Parathyroid adenoma (tissue), 2 donors: ENCODE results near the gene COX7A2L.
"Not testable (repeated sequence)": the region's sequence is repeated elsewhere in the genome, so short reads cannot be mapped to it uniquely, and the experiment has no call there.

ENCODE experiments used
- H2AFZ ChIP-seq: fragments of 300-600 bp; sonication (generic); one replicate; pipeline ENCODE4 v1.7.0; 2017; ENCODE audit warnings: antibody characterized with exemption, mild to moderate bottlenecking
- H3K27ac ChIP-seq: fragments of 300-600 bp; sonication (generic); one replicate; pipeline ENCODE4 v1.7.0; 2017
- H3K27me3 ChIP-seq: fragments of 300-600 bp; sonication (generic); one replicate; pipeline ENCODE4 v1.7.0; 2017; ENCODE audit warnings: low read length; ENCODE audit not compliant: control insufficient read depth, insufficient read depth
- H3K36me3 ChIP-seq: fragments of 300-600 bp; sonication (generic); one replicate; pipeline ENCODE4 v1.7.0; 2017; ENCODE audit warnings: low read length; ENCODE audit not compliant: control insufficient read depth, insufficient read depth
- H3K4me1 ChIP-seq: fragments of 300-600 bp; sonication (generic); one replicate; pipeline ENCODE4 v1.7.0; 2017; ENCODE audit warnings: control low read depth
- H3K4me2 ChIP-seq: fragments of 300-600 bp; sonication (generic); one replicate; pipeline ENCODE4 v1.7.0; 2017; ENCODE audit warnings: low read length
- H3K4me3 ChIP-seq: fragments of 300-600 bp; sonication (generic); one replicate; pipeline ENCODE4 v1.7.0; 2017; ENCODE audit warnings: low read depth, low read length
- H3K79me2 ChIP-seq: fragments of 300-600 bp; sonication (generic); one replicate; pipeline ENCODE4 v1.7.0; 2017; ENCODE audit warnings: control low read depth
- H3K9ac ChIP-seq: fragments of 300-600 bp; sonication (generic); one replicate; pipeline ENCODE4 v1.7.0; 2017; ENCODE audit warnings: mild to moderate bottlenecking
- H3K9me3 ChIP-seq: fragments of 300-600 bp; sonication (generic); one replicate; pipeline ENCODE4 v1.7.0; 2017; ENCODE audit warnings: low read length; ENCODE audit not compliant: control insufficient read depth
- TF ChIP-seq, protein P1 (sequence below): fragments of 300-600 bp; sonication (generic); IDR thresholded peaks from one replicate; pipeline ENCODE4 v1.7.0; 2017; ENCODE audit warnings: antibody characterized with exemption, mild to moderate bottlenecking
- donor health status: primary hyperparathyroidism.

Gene COX7A2L

DNA sequence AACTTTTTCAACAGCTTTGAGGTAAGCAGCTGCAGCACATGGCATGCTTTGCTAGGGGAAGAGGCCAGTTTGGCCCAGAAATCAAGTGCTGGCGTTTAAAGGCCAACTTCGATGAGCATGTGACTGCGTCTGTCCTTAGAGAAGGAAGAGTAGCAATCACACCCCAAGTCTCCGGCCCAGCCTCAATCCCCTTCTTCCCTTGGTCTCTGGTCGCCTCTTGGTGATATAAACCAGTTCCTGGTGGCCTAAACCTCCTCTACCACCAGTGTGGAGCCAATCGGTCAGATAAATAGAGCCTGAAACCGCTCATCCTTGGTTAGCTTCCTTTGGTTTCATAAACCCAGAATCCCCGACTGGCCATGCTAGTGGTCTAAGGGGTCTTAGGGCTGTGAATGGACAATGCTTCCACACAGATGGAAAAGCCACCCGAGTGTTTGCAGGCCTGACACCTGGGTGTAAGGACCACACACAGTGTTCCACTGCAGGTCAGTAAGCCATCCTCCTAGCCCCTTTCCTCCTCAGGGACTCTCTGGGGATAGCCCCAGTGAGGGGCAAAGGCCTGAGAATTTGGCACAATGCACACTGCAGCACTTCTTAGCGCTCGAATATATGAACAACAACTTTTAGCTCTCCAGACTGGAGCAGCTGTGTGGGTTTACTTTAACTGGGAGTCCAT, 23.0 kb upstream of the COX7A2L start:
- H3K79me2 ChIP-seq: no peaks in the 10 kb centered on the region
- H3K9ac ChIP-seq: no peak overlapping the region
- no peaks in the 10 kb centered on the region for H3K4me1 ChIP-seq
- no peaks in the 10 kb centered on the region for H3K36me3 ChIP-seq
- H3K27ac ChIP-seq: no peak overlapping the region
- H2AFZ ChIP-seq: no peak overlapping the region
- TF ChIP-seq, protein P1, sequence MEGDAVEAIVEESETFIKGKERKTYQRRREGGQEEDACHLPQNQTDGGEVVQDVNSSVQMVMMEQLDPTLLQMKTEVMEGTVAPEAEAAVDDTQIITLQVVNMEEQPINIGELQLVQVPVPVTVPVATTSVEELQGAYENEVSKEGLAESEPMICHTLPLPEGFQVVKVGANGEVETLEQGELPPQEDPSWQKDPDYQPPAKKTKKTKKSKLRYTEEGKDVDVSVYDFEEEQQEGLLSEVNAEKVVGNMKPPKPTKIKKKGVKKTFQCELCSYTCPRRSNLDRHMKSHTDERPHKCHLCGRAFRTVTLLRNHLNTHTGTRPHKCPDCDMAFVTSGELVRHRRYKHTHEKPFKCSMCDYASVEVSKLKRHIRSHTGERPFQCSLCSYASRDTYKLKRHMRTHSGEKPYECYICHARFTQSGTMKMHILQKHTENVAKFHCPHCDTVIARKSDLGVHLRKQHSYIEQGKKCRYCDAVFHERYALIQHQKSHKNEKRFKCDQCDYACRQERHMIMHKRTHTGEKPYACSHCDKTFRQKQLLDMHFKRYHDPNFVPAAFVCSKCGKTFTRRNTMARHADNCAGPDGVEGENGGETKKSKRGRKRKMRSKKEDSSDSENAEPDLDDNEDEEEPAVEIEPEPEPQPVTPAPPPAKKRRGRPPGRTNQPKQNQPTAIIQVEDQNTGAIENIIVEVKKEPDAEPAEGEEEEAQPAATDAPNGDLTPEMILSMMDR: no peak
- no peak overlapping the region for H3K4me2 ChIP-seq
- H3K9me3 ChIP-seq: no peaks in the 10 kb centered on the region
- H3K4me3 ChIP-seq: no peak overlapping the region
- H3K27me3 ChIP-seq: no peaks in the 10 kb centered on the region

DNA sequence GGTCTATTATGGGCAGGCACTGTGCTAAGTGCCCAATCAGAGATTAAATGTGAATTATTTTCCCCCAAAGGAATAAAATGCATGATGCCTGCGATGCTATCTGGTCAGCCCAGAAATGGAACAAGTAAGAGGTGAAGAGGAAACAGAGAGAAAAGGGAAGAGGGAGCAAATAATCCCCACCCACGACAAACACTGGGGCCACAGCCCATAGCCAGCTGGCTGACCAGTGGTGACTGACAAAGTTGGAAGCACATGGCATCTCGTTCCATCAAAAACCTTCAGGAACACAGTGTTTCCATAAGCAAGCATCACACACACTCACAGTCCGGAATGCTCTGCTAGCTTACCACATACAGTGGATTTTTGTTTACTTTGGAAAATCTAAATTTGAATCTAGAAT, 21.1 kb upstream of the COX7A2L start:
- Histone ChIP-seq H3K4me2 (no peak overlapping the region), H2AFZ (no peak overlapping the region), H3K9ac (no peak overlapping the region), H3K4me3 (no peak overlapping the region), H3K9me3 (no peaks in the 10 kb centered on the region), H3K27me3 (no peaks in the 10 kb centered on the region), H3K4me1 (no peaks in the 10 kb centered on the region), H3K27ac (no peak overlapping the region), H3K79me2 (no peaks in the 10 kb centered on the region), H3K36me3 (no peaks in the 10 kb centered on the region)
- TF ChIP-seq, protein P1: no peak

DNA sequence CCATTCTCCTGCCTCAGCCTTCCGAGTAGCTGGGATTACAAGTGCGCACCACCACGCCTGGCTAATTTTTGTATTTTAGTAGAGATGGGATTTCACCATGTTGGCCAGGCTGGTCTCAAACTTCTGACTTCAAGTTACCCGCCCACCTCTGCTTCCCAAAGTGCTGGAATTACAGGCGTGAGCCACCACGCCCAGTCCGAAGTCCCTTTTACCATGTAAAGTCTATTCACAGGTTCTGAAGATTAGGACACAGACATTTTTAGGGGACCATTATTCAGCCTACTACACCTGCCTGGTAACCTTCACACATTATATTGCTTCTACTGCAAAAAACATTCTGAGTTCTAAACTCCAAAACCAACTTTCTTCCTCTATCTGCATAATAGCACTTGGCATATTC, 19.0 kb upstream of the COX7A2L start:
- not testable (repeated sequence) for H3K27ac ChIP-seq, H3K9me3 ChIP-seq, H3K36me3 ChIP-seq, H3K9ac ChIP-seq, H3K4me3 ChIP-seq, H2AFZ ChIP-seq, H3K79me2 ChIP-seq, H3K4me2 ChIP-seq, H3K4me1 ChIP-seq, H3K27me3 ChIP-seq

DNA sequence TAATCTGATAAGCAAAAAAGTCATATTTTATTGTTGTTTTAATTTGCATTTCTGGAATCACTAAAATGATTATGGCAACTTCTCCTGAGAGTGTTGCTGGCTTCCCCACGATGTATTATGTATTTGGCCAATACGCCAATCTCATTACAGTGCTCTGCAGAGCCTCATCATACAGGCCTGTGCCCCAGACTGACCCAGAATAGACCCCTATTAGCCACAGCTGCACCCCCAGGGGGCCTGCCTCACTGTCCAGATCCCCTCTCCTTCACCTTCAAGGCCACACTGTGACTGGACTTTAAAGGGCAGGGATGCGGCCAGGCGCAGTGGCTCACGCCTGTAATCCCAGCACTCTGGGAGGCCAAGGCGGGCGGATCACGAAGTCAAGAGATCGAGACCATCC, 17.4 kb upstream of the COX7A2L start:
- Histone ChIP-seq H2AFZ (no peak overlapping the region), H3K4me3 (no peak overlapping the region), H3K27ac (no peak overlapping the region), H3K27me3 (no peaks in the 10 kb centered on the region), H3K4me2 (no peak overlapping the region), H3K4me1 (no peaks in the 10 kb centered on the region), H3K9ac (no peak overlapping the region), H3K36me3 (no peaks in the 10 kb centered on the region), H3K79me2 (no peaks in the 10 kb centered on the region), H3K9me3 (no peaks in the 10 kb centered on the region)
- TF ChIP-seq, protein P1: no peak

DNA sequence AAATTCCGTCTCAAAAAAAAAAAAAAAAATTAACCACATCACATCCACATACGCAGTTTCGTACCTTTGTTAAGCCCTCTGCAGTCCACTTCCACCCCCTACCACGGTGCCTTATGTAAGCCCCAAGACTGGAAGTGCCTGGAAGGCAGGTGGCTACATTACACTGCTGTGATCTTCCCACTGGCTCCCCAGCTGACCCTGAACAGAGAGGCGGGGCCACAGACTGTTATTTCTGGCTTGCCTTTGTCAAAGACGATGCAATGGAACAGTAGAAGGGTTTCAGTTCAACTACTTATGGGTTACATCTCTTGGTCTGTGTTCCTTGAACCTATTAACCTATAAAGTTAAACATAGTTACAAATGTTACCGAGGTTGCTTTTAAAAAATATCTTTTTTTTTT, 15.7 kb upstream of the COX7A2L start:
- no peaks in the 10 kb centered on the region for H3K9me3 ChIP-seq

More for the DNA sequence above, 15.7 kb upstream of the COX7A2L start:
- Histone ChIP-seq H3K4me2 (no peak overlapping the region), H3K4me1 (no peaks in the 10 kb centered on the region), H3K36me3 (no peaks in the 10 kb centered on the region), H3K27me3 (no peaks in the 10 kb centered on the region), H3K4me3 (no peak overlapping the region), H3K9ac (no peak overlapping the region), H2AFZ (no peak overlapping the region), H3K27ac (no peak overlapping the region), H3K79me2 (no peaks in the 10 kb centered on the region)
- TF ChIP-seq, protein P1: no peak
